Glutamatergic neuron (in vitro differentiated cells): ENCODE data around the gene GGA2. TPM values are rescaled to one million over a fixed set of nuclear protein-coding genes. Genes with fewer than 3 reads are reported as not detected.

ENCODE experiments used
- DNase-seq: peaks from one replicate; pipeline ENCODE4 v3.0.0; 2022
- H3K27ac Mint-ChIP-seq: one replicate; pipeline ENCODE4 v1.8.0; 2020; ENCODE audit warnings: mild to moderate bottlenecking, mixed read lengths, inconsistent platforms; ENCODE audit not compliant: unreplicated experiment
- H3K27me3 Mint-ChIP-seq: one replicate; pipeline ENCODE4 v1.8.0; 2020; ENCODE audit warnings: mild to moderate bottlenecking, moderate library complexity, mixed read lengths, inconsistent platforms; ENCODE audit not compliant: unreplicated experiment
- H3K36me3 Mint-ChIP-seq: one replicate; pipeline ENCODE4 v1.8.0; 2020; ENCODE audit warnings: mild to moderate bottlenecking, mixed read lengths, inconsistent platforms; ENCODE audit not compliant: unreplicated experiment
- H3K4me1 Mint-ChIP-seq: one replicate; pipeline ENCODE4 v1.8.0; 2020; ENCODE audit warnings: mild to moderate bottlenecking, low read depth, mixed read lengths, inconsistent platforms; ENCODE audit not compliant: unreplicated experiment
- H3K4me3 Mint-ChIP-seq: one replicate; pipeline ENCODE4 v1.8.0; 2020; ENCODE audit warnings: mild to moderate bottlenecking, mixed read lengths, inconsistent platforms; ENCODE audit not compliant: unreplicated experiment
- H3K9me3 Mint-ChIP-seq: one replicate; pipeline ENCODE4 v1.8.0; 2020; ENCODE audit warnings: mild to moderate bottlenecking, moderate library complexity, mixed read lengths, inconsistent platforms; ENCODE audit not compliant: unreplicated experiment
- CTCF ChIP-seq: fragments of 200-600 bp; sonication (generic); IDR thresholded peaks from one replicate; pipeline ENCODE4 v1.5.0; 2021; ENCODE audit not compliant: partially characterized antibody, unreplicated experiment
- total RNA-seq: library from RNA; stranded (reverse); fragmentation: NEBNext Ultra II Directional; extraction: Animal tissue kit (Norgen Biotek cat#: 25700); gene quantifications from one replicate; pipeline ENCODE4 v1.2.1, GENCODE V29; 2021; ENCODE audit not compliant: unreplicated experiment

The GGA2 gene
- total RNA-seq, 1 donor from 2014 or later, result 51.6 TPM

- Mint-ChIP-seq H3K4me3 (peak overlapping the region; percentile 63), H3K27ac (peak overlapping the region; percentile 64), H3K36me3 (no peaks in the 10 kb centered on the region), H3K4me1 (peaks cover 57% of the 10 kb centered on the region), H3K27me3 (peaks cover 21% of the 10 kb centered on the region), H3K9me3 (peaks cover 18% of the 10 kb centered on the region)
- no peak for TF ChIP-seq CTCF
- DNase-seq, result peak; percentile 37
Observed at GRCh38 chr16:23504453-23505179, 5.7 kb downstream of the GGA2 start.

- Mint-ChIP-seq H3K27ac (peak overlapping the region; percentile 59), H3K4me3 (no peak overlapping the region)
Observed at GRCh38 chr16:23504076-23504452, 6.2 kb downstream of the GGA2 start.

GRCh38 chr16:23502466-23502865, 7.8 kb downstream of the GGA2 start:
- peak overlapping the region; percentile 21 for H3K4me3 Mint-ChIP-seq
- peak; percentile 44 for DNase-seq
- peak overlapping the region; percentile 68 for H3K27ac Mint-ChIP-seq
- H3K36me3 Mint-ChIP-seq, result no peaks in the 10 kb centered on the region
- peaks cover 54% of the 10 kb centered on the region for H3K4me1 Mint-ChIP-seq
- TF ChIP-seq CTCF, result no peak
- peaks cover 11% of the 10 kb centered on the region for H3K9me3 Mint-ChIP-seq
- H3K27me3 Mint-ChIP-seq, result peaks cover 11% of the 10 kb centered on the region

More at GRCh38 chr16:23504076-23504452, 6.2 kb downstream of the GGA2 start:
- peaks cover 18% of the 10 kb centered on the region for H3K27me3 Mint-ChIP-seq
- DNase-seq, result no peak
- peaks cover 14% of the 10 kb centered on the region for H3K9me3 Mint-ChIP-seq
- peaks cover 57% of the 10 kb centered on the region for H3K4me1 Mint-ChIP-seq
- H3K36me3 Mint-ChIP-seq, result no peaks in the 10 kb centered on the region
- TF ChIP-seq CTCF, result no peak

GRCh38 chr16:23501291-23501690, 9.0 kb downstream of the GGA2 start:
- Mint-ChIP-seq H3K4me3 (peak overlapping the region; percentile 14), H3K4me1 (peaks cover 53% of the 10 kb centered on the region), H3K9me3 (peaks cover 11% of the 10 kb centered on the region), H3K27ac (no peak overlapping the region), H3K36me3 (no peaks in the 10 kb centered on the region), H3K27me3 (peaks cover 10% of the 10 kb centered on the region)
- TF ChIP-seq CTCF, result no peak
- DNase-seq, result no peak

GRCh38 chr16:23500862-23501225, 9.4 kb downstream of the GGA2 start:
- peaks cover 10% of the 10 kb centered on the region for H3K9me3 Mint-ChIP-seq
- peaks cover 50% of the 10 kb centered on the region for H3K4me1 Mint-ChIP-seq
- H3K27ac Mint-ChIP-seq, result no peak overlapping the region
- H3K36me3 Mint-ChIP-seq, result no peaks in the 10 kb centered on the region
- H3K4me3 Mint-ChIP-seq, result peak overlapping the region; percentile 14
- no peak for DNase-seq
- TF ChIP-seq CTCF, result no peak
- peaks cover 10% of the 10 kb centered on the region for H3K27me3 Mint-ChIP-seq
